ENCODE data around the gene RNASE13. TPM values are rescaled to one million over a fixed set of nuclear protein-coding genes. Genes with fewer than 3 reads are reported as not detected.

The RNASE13 gene
- total RNA-seq, 1 donor from 2014 or later, result not detected

DNA sequence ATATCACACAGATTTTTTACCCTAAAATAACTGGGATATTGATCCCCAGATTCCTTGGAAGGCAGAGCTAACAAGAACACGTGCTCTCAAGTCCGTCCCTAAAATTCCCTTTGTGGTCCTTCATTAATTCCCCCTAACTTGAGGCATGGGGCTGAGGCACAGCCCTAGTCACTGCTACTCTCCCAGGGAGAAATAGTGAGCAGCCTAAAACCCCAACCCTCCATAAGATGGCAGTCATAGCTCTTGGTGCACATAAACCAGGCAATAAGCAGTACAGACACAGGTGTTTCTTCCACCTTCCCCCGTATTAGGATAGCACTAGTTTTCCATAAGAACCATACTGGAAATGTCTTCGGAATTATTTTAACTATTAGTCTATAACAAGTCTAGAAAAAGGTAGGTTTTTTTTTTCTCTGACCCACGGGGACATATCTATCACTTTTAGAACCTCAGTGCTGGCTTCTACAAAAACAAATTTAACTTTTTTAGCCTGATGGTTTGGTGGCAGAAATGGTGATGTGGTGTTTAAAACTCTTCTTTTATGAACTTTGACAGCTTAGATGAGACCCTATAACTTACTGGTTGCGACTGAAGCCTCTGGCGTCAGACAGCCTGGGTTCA lies 32.4 kb upstream of the RNASE13 start:
- peak in 1 of 2 donors; percentile 27 for DNase-seq (ENCODE audit: low read depth in 2 of 2)

DNA sequence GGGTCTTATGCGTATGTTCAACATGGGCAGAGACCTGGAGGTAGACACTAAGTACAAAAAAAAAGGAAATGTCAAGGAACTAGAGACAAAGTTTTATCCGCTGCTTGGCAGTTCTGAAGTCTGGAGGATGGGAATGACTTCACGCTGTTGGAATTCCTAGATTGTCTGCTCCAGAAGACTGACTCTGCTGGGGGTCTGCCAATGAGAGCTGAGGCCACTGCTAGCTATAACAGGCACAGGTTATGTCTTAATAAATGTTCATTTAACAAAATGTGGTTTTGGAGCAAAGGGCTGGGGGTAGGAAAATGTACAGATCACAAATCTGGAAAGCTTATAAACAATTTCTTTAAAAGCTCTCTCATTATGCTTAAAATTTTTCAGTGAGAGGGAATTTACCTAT lies 28.9 kb upstream of the RNASE13 start:
- peak in 1 of 2 donors; percentile 49 for DNase-seq (ENCODE audit: low read depth in 2 of 2)

DNA sequence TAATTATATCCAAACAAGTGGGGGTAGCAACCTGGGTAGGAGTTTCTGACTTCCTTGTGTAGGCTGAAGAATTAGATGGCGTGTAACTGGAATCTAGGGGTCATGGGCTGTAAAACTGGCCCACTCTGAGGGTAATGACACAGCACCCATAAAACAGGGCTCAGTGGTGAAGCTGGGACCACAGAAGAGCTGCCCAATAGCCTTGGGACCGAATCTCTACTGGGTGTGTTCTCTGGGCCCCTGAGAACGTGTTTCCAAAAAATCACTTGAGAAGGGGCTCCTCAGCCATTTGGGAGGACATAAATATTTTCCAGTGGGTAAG lies 26.7 kb upstream of the RNASE13 start:
- no peak for DNase-seq (ENCODE audit: low read depth in 2 of 2)

DNA sequence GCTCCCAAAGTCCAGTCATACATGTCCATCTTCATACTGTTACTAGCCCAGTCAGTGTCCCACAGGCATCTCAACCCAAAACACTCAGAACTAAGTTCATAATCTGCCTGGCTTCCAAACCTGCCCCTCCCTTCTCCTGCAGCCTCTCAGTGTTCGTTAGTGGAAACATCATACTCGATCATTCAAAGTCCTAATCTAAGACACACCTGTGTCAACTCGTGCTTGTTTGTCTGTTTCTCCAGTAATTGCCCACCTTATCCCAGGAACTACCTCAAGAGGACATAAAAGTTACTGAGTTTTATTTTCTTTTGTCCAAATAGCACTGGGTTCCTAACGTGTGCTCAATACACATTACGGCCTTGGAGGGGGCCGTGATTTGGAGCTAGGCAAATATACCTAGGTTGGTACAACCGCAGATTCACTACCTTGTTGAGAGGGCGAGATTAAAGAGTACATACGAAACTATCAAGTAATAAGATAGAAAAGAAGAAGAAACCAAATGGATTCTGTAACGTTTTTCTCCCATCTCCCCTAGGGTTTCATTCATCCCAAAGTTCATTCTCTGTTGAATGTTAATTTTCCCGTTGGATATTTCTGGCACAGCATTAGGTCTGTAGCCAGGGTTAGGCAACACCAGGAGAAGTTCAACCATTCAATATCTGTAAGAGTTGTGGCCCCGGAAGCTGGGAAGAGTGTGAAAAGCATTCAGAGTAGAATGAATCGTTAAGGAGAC lies 26.2 kb upstream of the RNASE13 start:
- DNase-seq (ENCODE audit: low read depth in 2 of 2), result no peak

DNA sequence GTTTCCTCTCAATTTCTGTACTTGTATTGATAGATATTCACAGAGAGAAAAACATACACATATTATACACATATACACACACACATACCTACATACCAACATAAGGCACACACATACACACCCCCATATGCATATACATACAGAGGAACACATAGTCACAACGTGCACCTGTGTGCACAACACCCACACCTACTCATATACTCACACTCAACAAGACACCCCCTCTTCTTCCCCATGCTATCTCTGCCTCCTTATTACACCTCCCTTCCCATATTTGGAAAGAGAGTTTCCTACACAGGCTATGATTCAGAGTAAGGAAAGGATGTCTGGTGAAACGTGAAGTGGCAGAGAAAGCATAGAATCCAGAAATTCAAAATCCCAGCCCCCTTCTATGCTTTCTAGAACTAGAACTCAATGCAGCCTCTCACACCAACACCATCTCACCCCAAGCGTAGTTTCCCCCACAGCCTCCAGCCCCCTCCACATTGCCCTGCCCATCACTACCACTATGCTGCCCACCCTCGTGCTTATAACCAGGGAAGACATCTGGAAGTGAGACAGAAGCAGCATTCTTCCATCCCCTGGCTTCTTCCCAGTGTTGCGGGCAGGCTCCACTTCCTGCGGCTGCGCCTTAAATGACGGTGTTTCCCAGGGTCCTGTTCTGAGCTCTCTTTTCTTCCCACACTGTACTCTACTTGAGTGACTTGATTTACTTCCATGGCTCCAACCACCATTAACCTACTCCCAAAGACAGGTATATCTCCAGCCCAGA lies 25.4 kb upstream of the RNASE13 start:
- DNase-seq (ENCODE audit: low read depth in 2 of 2), result no peak

DNA sequence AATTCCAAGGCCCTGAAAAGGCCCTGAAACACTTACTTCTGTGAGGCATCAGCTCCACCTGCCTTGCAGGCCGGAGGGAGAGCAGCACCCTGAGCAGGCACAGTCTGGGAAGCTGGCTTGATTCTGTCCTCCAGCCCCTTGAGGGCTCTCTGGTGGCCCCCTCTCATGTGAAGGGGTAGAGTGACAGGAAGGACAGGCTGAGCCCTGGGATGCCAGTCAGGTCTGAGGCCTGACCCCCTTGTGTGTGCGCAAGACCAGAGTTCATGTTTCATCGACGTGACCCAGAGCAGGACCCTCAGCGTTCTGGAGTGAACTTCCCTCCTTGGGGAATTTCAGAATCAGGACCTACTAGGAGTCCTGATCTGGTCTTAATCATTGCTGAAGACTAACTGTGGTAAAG lies 24.3 kb upstream of the RNASE13 start:
- no peak for DNase-seq (ENCODE audit: low read depth in 2 of 2)

DNA sequence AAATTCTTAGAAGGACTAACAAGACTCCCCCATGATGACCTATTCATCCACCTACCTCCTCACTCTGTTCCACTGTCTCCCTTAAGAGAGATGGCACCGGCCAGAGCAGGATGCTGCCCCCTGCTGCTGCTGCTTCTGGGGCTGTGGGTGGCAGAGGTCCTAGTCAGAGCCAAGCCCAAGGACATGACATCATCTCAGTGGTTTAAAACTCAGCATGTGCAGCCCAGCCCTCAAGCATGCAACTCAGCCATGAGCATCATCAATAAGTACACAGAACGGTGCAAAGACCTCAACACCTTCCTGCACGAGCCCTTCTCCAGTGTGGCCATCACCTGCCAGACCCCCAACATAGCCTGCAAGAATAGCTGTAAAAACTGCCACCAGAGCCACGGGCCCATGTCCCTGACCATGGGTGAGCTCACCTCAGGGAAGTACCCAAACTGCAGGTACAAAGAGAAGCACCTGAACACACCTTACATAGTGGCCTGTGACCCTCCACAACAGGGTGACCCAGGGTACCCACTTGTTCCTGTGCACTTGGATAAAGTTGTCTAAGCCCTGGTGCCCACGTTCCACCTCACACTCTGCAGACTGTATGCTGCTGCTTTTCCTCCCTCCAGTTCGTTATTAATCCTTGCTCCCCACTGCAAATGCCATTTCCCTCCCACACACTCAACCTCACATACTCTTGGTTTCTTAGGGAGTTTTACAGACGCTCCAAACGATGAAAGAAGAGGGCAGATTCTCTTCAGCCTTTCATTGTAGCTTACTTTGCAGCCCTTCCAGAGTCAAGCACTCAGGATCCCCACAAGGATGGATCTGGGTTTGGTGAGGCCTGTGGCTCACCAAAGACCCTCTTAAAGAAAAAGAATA lies 23.4 kb upstream of the RNASE13 start, which contains the start of gene RNASE8:
Gene RNASE8 (plus strand): TSS at position 20 of the 873 bp plus-strand sequence. CDS start 71 bp downstream, at position 91.
- no peak for DNase-seq (ENCODE audit: low read depth in 2 of 2)

DNA sequence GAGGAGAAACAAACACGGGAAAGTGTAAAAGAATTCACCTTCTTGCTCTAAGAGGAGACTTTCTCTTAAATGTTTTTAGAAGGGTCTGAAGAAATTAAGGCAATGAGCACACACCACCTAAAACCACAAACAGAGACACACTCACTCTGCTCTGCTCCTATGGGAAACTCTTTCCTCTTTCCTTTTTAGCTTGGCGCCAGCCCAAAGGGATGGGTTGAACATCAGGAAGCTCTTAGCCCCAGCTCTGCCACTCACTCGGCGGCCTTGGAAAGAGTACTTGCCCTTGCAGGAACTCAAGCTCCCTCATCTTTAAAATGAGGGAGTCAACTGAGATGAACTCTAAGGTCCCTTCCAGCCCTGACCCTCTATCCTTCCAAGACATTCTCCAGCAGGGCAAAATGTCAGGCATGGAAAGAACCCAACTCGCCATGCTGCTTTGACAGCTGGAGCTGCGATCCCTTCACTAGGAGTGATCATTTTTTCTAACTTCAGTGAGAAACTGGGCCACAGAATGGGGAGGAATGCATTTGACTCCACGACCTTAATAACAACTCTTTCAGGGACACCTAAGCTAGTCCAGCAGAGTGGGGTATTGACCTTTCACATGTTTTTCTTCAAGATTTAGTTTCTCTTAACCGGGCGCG lies 22.0 kb upstream of the RNASE13 start:
- DNase-seq (ENCODE audit: low read depth in 2 of 2), result peak; percentile 10 to 61

DNA sequence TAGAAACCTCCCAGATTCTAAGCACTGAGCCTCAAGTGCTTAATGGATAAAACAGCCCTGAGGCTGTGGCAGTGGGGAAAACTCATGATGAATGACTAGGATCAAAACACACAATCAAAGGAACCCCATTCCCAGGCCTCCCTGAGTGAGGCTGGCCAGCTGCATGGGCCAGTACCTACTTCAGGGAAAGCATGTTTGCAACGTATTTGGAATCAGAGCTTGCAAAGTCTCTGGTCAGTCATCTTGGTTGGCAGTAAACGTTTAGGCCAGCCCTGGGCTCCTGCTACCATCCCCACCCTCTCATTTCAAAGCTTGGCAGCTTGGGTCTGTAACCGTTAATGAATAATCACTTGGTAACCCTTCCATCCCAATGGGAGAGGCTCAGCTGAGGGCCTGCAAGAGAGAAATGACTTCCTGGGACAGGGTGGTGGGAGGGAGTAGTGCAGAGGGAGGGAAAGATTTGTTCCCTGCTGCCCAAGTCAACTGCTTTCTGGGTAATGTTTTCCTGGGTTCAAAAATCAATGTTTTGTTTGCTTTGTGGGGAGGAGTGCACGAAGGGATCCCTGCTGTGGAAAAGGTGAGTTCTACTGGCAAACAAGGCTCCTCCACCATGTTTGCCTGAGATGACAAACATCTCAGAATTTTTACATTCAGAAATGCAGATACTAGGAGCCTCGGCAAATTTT lies 21.0 kb upstream of the RNASE13 start:
- DNase-seq (ENCODE audit: low read depth in 2 of 2), result no peak

DNA sequence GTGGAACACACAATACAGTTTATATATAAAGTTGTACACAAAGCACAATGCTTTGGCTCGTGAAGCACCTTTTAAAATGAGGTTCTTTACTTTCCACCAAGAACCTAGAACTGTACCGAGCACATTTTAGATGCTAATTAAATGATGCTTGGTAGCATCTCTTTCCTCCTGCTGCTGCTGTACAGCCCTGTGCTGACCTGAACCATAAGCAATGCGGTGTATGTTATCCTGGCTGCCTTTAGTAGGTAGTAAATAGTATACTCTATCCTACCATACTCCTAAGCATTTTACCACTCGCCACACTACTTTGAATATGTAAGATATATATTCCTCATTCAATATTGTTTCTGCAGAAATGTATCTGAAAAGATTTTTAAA lies 20.1 kb upstream of the RNASE13 start:
- no peak for DNase-seq (ENCODE audit: low read depth in 2 of 2)

DNA sequence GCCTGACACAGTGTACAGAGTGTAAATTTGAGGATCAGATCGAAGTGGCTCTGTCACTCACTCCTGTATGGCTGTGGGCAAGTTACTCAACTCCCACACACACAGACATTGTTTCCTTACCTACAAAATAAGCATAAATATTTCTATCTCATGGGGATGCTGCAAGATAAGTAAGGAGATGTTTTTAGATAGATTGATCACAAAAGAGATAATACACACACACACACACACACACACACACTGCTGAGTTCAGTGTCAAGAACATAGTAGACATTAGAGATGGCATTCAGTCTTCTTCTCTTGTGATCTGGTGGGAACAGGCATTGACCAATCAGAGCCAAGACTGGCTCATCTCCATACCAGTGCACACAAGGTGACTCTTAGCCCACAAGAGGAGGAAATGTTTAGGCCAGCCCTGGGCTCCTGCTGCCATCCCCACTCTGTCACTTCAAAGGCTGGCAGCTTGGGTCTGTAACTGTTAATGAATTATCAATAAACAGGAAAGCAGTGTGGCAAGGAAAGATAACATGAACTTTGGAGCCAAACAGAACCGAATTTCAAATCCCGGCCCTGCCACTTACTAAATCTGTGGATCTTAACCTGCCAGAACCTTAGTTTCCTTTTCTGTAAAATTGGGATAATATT lies 19.6 kb upstream of the RNASE13 start:
- DNase-seq (ENCODE audit: low read depth in 2 of 2), result no peak

DNA sequence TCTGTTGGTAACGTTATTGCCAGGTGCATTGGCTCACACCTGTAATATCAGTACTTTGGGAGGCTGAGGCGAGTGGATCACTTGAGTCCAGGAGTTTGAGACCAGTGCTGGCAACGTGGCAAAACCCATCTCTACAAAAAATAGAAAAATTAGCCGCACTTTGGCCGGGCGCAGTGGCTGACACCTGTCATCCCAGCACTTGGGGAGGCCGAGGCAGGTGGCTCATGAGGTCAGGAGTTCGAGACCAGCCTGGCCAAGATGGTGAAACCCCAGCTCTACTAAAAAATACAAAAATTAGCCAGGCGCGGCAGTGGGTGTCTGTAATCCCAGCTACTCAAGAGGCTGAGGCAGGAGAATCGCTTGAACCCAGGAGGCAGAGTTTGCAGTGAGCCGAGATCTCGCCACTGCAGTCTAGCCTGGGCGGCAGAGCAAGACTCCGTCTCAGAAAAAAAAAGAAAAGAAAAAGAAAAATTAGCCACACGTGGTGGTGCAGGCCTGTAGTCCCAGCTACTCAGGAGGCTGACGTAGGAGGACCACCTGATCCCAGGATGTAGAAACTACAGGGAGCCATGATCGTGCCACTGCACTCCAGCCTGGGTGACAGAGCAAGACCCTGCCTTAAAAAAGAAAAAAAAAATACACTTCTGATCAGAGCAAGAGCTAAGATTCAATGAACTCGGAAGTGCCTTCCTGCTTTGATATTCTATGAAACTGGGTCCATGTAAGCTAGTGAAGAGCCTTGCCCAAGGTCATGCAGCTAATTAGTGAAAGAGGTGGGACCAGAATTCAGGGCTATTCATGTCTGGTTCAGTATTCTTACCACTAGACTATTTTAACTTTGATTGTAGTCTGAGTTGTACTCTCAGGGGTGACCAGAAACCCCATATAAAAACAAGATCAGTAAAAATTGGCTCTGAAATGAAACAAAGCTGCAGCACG lies 18.8 kb upstream of the RNASE13 start:
- DNase-seq (ENCODE audit: low read depth in 2 of 2), result no peak

DNA sequence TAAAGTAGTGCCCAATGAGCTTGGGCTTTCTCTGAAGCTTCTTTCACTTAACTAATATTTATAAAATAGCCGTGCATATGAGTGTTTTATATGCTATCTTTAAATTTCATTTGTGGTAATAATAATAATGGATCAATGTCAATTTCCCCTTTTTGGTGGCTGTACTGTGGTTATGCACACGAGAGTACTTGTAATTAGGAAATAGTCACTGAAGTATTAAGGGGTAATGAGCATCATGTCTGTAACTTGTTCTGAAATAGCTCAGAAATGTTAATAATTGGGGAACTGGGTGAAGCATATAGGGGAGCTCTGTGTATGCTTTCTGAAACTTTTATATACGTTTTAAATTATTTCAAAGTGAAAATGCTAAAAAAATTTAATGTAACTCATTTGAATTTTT lies 16.0 kb upstream of the RNASE13 start:
- DNase-seq (ENCODE audit: low read depth in 2 of 2), result no peak

DNA sequence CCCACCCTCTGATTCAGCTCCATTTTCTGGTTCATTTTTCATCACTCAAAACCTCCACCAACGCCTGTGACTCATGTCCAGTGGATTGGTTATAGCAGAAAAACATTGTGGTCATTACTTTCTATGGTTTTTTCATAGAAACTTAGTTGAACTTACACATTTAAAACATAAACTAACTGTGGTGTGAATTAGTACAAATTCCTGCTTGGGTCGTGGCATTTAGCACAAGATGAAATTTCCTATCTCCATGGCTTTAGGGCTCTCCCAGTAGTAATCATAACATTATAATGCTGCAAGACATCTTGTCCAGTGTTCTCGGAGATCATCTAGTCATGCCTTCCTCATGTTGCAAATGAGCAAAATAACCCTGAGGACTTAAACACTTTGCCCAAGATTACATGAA lies 14.7 kb upstream of the RNASE13 start:
- no peak for DNase-seq (ENCODE audit: low read depth in 2 of 2)

DNA sequence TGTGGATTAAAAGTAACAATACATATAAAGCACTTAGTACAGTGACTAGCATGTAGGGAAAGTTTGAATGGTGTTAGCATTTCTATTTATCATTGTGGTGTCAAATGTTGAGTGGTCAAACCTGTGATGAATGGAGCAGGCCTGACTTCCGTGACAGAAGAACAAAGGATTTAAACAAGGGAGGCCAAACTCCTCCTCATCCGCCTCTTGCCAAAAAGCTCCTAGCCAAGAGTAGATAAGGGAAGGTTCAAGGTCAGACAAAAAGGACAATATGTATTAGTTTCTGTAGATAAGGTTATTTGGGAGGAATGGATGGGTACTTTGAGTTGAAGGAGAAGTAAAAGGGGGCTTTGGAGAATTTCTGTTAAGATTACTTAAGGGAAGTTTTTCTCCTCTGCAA lies 14.0 kb upstream of the RNASE13 start:
- peak in 1 of 2 donors; percentile 41 for DNase-seq (ENCODE audit: low read depth in 2 of 2)

DNA sequence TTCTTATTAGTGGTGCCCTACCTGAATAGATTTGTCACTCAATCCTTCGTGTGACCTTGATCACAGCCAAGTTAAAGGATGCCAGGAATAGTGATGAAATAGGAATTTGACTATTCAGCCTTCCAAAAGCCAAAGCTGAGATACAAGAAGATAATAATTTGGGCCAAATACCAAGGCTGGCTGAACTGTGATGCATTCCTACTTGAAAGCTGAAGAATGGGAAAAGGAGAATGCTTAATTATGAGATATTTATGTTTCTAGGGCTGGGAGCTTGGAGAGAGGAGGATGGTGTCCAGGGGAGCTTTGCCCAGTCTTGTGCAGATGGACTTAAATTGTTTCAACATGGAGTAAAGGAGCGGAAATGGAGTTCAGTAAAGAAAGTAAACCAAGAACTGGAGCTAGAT lies 12.8 kb upstream of the RNASE13 start:
- no peak for DNase-seq (ENCODE audit: low read depth in 2 of 2)

DNA sequence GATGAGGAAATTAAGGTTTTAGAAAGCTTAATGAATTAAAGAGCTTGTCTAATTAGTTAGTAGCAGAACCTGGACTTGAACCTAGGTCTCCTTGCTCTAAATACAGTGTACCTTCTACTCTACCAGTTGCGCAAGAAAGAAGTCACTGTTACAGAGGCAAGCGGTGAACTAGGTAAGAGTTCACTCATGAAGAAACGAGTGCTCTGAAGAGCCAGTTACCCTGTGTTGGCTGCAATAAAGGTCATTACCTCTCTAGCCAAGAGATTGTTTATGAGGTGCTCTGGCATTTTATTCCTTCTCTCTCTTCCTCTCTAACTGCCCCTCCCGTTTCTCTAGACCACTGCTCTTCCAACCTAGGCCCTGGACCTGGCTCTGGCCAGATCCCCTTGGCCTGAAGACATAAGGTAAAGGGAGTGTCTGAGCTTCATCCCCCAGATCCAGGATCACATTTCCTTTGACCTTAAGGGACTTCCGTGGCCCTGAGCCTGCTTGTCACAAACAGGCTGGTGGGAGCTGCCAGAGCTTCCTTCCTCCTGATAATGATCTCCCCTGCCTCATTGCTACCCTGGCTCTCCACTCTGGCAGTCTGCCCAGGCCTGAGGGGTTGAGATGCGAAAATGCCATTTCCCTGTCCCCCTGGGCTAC lies 9.5 kb upstream of the RNASE13 start:
- peak in 1 of 2 donors; percentile 45 for DNase-seq (ENCODE audit: low read depth in 2 of 2)

DNA sequence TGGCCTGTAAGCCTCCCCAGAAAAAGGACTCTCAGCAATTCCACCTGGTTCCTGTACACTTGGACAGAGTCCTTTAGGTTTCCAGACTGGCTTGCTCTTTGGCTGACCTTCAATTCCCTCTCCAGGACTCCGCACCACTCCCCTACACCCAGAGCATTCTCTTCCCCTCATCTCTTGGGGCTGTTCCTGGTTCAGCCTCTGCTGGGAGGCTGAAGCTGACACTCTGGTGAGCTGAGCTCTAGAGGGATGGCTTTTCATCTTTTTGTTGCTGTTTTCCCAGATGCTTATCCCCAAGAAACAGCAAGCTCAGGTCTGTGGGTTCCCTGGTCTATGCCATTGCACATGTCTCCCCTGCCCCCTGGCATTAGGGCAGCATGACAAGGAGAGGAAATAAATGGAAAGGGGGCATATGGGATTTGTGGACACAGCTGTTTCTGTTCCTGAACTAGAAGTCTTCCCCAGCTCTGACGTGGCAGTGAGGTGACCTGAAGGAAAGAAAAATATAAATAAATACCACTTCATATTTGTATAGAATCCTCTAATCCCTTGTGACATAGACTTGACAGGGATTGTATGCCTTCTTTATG lies 8.9 kb upstream of the RNASE13 start:
- DNase-seq (ENCODE audit: low read depth in 2 of 2), result no peak
